ENCODE measurements around the gene ASPHD2. TPM values are rescaled to one million over a fixed set of nuclear protein-coding genes. Genes with fewer than 3 reads are reported as not detected.
"Not testable (repeated sequence)": the region's sequence is repeated elsewhere in the genome, so short reads cannot be mapped to it uniquely, and the experiment has no call there.

ASPHD2 gene
- total and polyA plus RNA-seq, 4 donors = 0.31 to 1.6 (median 0.95) TPM

DNA sequence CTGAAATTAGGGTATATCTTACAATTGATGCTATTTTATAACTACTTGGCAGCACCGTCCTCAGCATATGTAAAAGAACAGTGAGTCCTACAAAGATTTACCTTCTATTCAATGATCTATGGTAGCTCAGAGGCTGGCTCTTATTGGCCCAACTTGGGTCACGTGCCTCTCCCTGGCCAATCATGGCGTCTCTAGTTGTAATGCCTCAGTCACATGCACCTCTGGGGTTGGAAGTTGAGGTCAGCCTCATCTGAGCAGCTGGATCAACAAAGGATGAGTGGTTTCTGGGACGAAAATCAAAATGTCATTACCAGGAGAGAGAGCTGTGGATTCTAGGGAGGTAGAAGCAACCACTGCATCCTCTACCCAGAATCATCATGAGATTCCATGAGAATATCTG, 22.9 kb upstream of the ASPHD2 start:
- 85 to 90% methylated on average over 4 of the region's 4 CpGs for WGBS, 2 donors
- Histone ChIP-seq H3K9me3 (ENCODE audit: control insufficient read depth in 4 of 4, insufficient read depth in 3 of 4, low read length in 3 of 4) (peaks cover 0 to 1% (median 0%) of the 10 kb centered on the region in 4 donors), H3K9ac (ENCODE audit: insufficient read depth in 1 of 2, low read length in 2 of 2) (no peak overlapping the region), H3K27ac (ENCODE audit: low read depth in 1 of 2, low read length in 1 of 2) (no peak overlapping the region), H3K27me3 (ENCODE audit: control insufficient read depth in 3 of 3, insufficient read depth in 3 of 3, low read length in 2 of 3) (peaks cover 0 to 7% (median 4%) of the 10 kb centered on the region in 3 donors), H3K4me1 (ENCODE audit: control insufficient read depth in 5 of 5, insufficient read depth in 5 of 5, low read length in 5 of 5) (no peaks in the 10 kb centered on the region), H3K36me3 (ENCODE audit: control insufficient read depth in 4 of 4, insufficient read depth in 4 of 4, low read length in 4 of 4) (no peaks in the 10 kb centered on the region), H3K4me3 (no peak overlapping the region)
- TF ChIP-seq, protein P1, sequence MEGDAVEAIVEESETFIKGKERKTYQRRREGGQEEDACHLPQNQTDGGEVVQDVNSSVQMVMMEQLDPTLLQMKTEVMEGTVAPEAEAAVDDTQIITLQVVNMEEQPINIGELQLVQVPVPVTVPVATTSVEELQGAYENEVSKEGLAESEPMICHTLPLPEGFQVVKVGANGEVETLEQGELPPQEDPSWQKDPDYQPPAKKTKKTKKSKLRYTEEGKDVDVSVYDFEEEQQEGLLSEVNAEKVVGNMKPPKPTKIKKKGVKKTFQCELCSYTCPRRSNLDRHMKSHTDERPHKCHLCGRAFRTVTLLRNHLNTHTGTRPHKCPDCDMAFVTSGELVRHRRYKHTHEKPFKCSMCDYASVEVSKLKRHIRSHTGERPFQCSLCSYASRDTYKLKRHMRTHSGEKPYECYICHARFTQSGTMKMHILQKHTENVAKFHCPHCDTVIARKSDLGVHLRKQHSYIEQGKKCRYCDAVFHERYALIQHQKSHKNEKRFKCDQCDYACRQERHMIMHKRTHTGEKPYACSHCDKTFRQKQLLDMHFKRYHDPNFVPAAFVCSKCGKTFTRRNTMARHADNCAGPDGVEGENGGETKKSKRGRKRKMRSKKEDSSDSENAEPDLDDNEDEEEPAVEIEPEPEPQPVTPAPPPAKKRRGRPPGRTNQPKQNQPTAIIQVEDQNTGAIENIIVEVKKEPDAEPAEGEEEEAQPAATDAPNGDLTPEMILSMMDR (IDR thresholded peaks at IDR 0.05; ENCODE audit: control extremely low read depth, extremely low read depth) = no peak
- DNase-seq = no peak
- no peak for ATAC-seq (ENCODE audit: insufficient read depth, low FRiP score)

DNA sequence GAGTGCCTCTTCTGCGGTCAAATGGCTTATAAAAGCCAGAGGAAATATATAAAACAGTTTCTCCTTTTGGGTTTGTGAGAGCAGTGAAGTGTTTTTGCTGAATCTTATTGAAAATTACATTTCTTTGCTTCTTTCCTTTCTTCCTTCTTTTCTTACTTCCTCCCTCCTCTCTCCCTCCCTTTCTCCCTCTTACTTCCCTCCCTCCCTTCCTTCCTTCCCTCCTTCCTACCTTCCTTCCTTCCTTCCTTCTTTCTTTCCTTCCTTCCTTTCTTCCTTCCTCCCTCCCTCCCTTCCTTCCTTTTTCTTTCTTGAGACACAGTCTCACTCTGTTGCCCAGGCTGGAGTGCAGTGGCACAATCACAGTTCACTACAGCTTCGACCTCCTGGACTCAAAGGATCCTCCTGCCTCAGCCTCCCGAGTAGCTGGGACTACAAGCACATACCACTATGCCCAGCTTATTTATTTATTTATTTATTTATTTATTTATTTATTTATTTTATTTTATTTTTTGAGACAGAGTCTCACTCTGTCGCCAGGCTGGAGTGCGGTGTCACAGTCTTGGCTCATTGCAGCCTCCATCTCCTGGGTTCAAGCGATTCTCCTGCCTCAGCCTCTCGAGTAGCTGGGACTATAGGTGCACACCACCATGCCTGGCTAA, 20.4 kb upstream of the ASPHD2 start:
- WGBS, 2 donors = 88 to 95% methylated on average over 7 of the region's 7 CpGs
- DNase-seq; H3K9ac ChIP-seq (ENCODE audit: insufficient read depth in 1 of 2, low read length in 2 of 2); H3K27ac ChIP-seq (ENCODE audit: low read depth in 1 of 2, low read length in 1 of 2); H3K4me3 ChIP-seq; ATAC-seq (ENCODE audit: insufficient read depth, low FRiP score); H3K9me3 ChIP-seq (ENCODE audit: control insufficient read depth in 4 of 4, insufficient read depth in 3 of 4, low read length in 3 of 4); H3K36me3 ChIP-seq (ENCODE audit: control insufficient read depth in 4 of 4, insufficient read depth in 4 of 4, low read length in 4 of 4); H3K4me1 ChIP-seq (ENCODE audit: control insufficient read depth in 5 of 5, insufficient read depth in 5 of 5, low read length in 5 of 5): not testable (repeated sequence)
- H3K27me3 ChIP-seq (ENCODE audit: control insufficient read depth in 3 of 3, insufficient read depth in 3 of 3, low read length in 2 of 3) = peaks cover 0 to 13% (median 8%) of the 10 kb centered on the region in 3 donors

DNA sequence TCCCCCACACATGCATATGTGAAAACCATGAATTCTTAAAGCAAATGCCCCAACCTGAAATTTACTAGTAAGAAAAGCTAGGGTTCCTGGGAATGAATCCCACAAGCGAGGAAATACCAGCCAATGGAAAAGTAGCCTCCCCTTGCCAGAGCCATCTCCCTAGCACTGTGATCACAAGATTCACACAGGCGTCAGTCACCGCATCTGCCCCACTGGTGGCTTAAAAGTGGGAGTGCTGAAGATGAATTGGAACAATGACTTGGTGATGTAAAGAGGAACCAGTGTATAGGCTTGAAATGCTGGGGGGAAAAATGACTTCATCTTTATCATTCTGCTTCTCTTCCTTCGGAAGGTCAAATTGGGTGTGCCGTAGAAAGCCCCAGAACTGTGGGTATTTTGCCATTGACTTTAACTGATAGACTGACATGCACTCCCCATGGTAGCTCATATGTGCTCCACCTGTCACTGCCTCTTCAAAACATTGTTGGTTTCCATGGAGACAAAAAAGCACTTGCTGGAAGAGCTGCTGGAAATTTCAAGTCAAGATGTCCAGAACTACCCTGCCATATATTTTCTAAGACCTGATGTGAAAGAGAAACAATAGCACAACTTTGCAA, 19.2 kb upstream of the ASPHD2 start:
- 57 to 77% methylated on average over 5 of the region's 5 CpGs for WGBS, 2 donors
- ATAC-seq (ENCODE audit: insufficient read depth, low FRiP score) (no peak), DNase-seq (no peak)
- H3K9ac ChIP-seq (ENCODE audit: insufficient read depth in 1 of 2, low read length in 2 of 2) = no peak overlapping the region
- no peak overlapping the region for H3K4me3 ChIP-seq
- TF ChIP-seq, protein P1 (IDR thresholded peaks at IDR 0.05; ENCODE audit: control extremely low read depth, extremely low read depth) = no peak
- peaks cover 0 to 4% (median 0%) of the 10 kb centered on the region in 4 donors for H3K9me3 ChIP-seq (ENCODE audit: control insufficient read depth in 4 of 4, insufficient read depth in 3 of 4, low read length in 3 of 4)
- H3K27me3 ChIP-seq (ENCODE audit: control insufficient read depth in 3 of 3, insufficient read depth in 3 of 3, low read length in 2 of 3) = peaks cover 4 to 17% (median 6%) of the 10 kb centered on the region in 3 donors
- H3K27ac ChIP-seq (ENCODE audit: low read depth in 1 of 2, low read length in 1 of 2) = no peak overlapping the region
- H3K4me1 ChIP-seq (ENCODE audit: control insufficient read depth in 5 of 5, insufficient read depth in 5 of 5, low read length in 5 of 5) = no peaks in the 10 kb centered on the region
- H3K36me3 ChIP-seq (ENCODE audit: control insufficient read depth in 4 of 4, insufficient read depth in 4 of 4, low read length in 4 of 4) = no peaks in the 10 kb centered on the region

DNA sequence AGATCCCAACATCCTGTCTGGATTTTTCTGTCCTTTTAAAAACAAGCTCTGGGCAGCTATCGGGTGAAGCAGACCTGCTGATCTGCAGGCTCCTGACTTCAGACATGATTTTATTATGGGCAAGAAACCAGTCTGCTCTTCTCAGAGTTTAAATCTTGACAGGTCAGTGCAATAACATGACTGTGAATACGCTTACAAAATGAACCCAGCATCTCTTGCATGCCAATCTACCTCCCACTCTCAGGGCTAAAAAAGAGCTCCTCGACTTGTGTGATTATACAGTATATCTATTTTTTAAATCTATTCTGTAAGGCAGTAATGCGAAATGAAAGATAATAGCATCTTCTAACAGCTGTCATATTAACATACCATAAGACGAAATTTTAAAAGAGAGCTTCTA, 18.7 kb upstream of the ASPHD2 start:
- TF ChIP-seq, protein P1 (IDR thresholded peaks at IDR 0.05; ENCODE audit: control extremely low read depth, extremely low read depth) = no peak
- 76 to 87% methylated on average over 5 of the region's 5 CpGs for WGBS, 2 donors

More for the DNA sequence above, 18.7 kb upstream of the ASPHD2 start:
- H3K4me1 ChIP-seq (ENCODE audit: control insufficient read depth in 5 of 5, insufficient read depth in 5 of 5, low read length in 5 of 5) = no peaks in the 10 kb centered on the region
- H3K27me3 ChIP-seq (ENCODE audit: control insufficient read depth in 3 of 3, insufficient read depth in 3 of 3, low read length in 2 of 3) = peaks cover 5 to 19% (median 6%) of the 10 kb centered on the region in 3 donors
- H3K9me3 ChIP-seq (ENCODE audit: control insufficient read depth in 4 of 4, insufficient read depth in 3 of 4, low read length in 3 of 4) = peaks cover 0 to 4% (median 0%) of the 10 kb centered on the region in 4 donors
- ATAC-seq (ENCODE audit: insufficient read depth, low FRiP score) (no peak), DNase-seq (no peak)
- H3K9ac ChIP-seq (ENCODE audit: insufficient read depth in 1 of 2, low read length in 2 of 2) = no peak overlapping the region
- H3K27ac ChIP-seq (ENCODE audit: low read depth in 1 of 2, low read length in 1 of 2) = no peak overlapping the region
- H3K4me3 ChIP-seq = no peak overlapping the region
- no peaks in the 10 kb centered on the region for H3K36me3 ChIP-seq (ENCODE audit: control insufficient read depth in 4 of 4, insufficient read depth in 4 of 4, low read length in 4 of 4)
